GM18520 (cell line): ENCODE data around the gene SIRT2.
"Not testable (repeated sequence)": the region's sequence is repeated elsewhere in the genome, so short reads cannot be mapped to it uniquely, and the experiment has no call there.

ENCODE experiments used
- ATAC-seq: cut with Tn5 transposase; IDR thresholded peaks from one replicate; pipeline ENCODE4 v1.9.1; 2021; ENCODE audit not compliant: unreplicated experiment

Gene SIRT2

GRCh38 chr19:38899447-38900201 lies at the start of gene SIRT2, which contains the start of gene NFKBIB:
Gene SIRT2, minus strand, starts transcription at chr19:38899618. Its CDS starts 97 bp downstream, at chr19:38899521.
Gene NFKBIB, plus strand, starts transcription at chr19:38899969. Its CDS starts 64 bp downstream, at chr19:38900033.
- peak; percentile 95 for ATAC-seq

DNA sequence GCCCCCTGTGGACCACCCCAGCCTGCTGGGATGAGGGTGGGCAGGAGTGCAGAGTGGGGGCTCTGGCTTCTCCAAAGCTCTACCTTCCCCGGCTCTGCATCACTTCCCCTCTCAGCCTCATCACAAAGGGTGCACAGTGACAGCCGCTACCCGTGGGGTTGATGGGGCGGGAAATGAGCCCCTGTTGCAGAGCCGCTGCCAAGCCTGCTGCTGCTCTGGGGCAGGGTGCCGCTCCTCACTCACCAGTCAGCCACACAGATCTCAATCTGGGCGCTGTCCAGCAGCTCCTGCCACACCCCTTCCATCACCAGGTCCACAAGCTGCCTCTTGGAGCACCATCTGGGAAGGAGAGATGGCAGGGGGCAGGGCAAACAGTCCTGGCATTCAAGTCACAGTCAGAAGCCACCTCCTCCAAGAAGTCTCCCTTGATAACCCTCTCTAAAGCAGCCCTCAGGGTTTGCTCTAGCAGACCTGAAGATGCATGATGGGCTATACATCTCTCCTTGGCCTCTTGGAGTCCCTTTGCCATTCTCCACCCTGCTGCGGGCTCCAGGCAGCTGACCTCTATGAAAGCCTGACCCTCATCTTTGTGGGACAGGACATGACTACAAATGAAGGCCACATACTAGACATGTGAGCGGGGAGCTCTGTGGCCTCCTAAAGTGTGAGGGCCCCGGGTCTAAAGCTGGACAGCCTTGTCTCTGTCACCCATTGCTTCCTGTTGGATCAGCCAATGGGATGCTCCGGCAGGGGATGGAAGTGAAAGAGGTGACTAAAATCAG lies 47.0 kb upstream of the SIRT2 start:
- no peak for ATAC-seq

DNA sequence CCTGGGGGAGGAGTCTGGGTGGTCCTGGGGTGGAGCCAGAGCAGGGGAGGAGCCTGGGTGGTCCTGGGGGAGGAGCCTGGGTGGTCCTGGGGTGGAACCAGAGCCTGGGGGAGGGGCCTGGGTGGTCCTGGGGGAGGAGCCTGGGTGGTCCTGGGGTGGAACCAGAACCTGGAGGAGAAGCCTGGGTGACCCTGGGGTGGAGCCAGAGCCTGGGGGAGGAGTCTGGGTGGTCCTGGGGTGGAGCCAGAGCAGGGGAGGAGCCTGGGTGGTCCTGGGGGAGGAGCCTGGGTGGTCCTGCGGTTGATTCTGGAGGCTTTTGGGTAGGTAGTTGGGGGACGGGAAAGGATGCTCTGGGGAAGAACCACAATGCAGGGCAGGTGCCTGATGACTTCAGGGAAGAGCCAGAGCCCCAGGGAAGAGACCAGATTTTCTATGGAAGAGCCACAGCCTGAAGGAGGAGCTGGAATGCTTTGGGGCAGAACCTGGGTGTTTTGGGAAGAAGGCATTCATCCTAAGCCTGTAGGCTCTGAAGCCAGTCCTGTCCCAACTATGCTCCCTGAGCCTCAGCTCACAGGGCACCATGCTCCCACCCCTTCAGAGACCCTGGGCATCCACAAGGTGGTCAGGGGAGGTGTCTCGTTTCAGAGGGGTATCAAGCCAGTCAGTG lies 46.3 kb upstream of the SIRT2 start:
- no peak for ATAC-seq

- ATAC-seq = no peak
Measured at GRCh38 chr19:38944981-38945506, 45.6 kb upstream of the SIRT2 start.

DNA sequence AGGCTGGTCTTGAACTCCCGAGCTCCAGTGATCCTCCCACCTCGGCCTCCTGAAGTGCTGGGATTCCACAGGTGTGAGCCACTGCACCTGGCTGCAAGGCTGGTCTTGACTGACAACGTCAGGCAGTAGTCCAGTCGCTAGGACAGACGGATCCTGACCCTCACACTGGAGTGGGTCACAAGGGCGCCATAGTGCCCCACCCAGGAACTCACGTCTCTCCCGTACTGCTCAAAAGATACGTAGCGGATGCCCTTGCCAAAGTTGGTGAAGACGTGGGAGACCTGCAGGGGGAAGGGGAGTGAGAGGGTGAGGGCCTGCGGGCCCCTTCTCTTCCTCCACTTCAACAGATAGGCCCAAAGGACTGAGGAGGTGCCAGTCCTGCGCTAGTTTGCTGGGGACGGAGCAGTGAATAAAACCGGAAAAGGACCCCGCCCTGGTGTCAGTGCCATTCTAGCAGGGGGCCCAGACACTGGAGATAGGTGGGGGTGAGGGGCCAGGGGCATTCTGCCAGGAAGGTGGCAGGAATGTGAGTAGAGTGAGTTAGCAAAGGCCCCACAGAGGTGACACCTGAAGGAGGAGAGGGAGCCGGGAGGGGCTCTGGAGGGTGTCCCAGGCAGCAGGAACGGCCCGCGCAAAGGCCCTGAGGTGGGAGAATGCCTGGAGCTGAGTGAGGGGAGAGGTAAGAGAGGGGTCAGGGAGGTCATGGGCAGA lies 43.2 kb upstream of the SIRT2 start:
- ATAC-seq = no peak

DNA sequence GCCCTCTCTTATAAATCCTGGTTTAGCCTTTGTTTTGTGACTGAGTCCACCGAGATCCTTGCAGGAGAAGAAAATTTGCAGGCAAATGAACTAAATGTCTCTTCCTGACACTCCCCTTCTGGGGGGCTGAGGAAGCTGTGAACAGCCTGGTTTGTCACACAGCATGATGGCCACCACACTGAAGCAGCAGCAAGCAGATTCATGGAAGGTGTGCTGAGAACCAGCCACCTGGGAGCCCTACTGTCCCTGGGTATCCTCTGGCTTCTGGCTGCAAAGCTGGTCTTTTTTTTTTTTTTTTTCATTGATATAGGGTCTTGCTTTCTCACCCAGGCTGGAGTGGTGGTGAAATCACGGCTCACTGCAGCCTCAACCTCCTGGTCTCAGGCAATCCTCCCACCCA lies 42.6 kb upstream of the SIRT2 start:
- ATAC-seq = no peak

GRCh38 chr19:38941466-38941865 lies 42.0 kb upstream of the SIRT2 start:
- ATAC-seq = not testable (repeated sequence)

GRCh38 chr19:38939957-38940356 lies 40.5 kb upstream of the SIRT2 start:
- ATAC-seq = no peak

GRCh38 chr19:38933544-38933943 lies 34.1 kb upstream of the SIRT2 start:
- no peak for ATAC-seq

DNA sequence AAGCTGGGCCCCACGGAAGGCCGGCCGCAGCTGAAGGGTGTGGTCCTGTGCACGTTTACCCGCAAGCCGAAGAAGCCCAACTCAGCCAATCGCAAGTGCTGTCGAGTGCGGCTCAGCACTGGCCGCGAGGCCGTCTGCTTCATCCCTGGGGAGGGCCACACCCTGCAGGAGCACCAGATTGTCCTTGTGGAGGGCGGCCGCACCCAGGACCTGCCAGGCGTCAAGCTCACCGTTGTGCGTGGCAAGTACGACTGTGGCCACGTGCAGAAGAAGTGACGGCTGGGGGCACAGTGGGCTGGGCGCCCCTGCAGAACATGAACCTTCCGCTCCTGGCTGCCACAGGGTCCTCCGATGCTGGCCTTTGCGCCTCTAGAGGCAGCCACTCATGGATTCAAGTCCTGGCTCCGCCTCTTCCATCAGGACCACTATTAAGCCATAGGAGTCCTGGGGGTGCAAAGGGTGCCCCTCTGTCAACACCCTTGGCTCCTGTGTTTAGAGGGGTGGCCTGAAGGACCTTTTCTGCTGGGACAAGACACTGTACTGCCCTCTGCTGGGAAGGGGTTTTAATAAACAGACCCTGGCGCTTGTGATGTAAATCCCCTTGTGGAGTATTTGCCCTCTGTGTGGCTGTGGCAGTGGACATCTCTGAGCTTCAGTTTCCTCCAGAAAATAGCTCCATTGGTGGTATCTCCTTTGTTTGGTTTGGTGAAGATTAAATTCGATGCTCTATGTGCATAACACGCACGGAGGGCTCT lies 33.2 kb upstream of the SIRT2 start:
- no peak for ATAC-seq

DNA sequence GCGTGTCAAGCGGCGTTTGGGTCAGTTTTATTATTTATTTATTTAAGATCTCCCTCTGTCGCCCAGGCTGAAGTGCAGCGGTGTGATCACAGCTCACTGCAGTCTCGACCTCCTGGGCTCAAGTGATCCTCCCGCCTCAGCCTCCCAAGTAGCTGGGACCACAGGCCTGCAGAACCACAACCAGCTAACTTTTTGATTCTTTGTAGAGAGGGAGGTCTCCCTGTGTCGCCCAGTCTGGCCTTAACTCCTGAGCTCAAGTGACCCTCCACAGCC lies 32.0 kb upstream of the SIRT2 start:
- ATAC-seq = no peak

DNA sequence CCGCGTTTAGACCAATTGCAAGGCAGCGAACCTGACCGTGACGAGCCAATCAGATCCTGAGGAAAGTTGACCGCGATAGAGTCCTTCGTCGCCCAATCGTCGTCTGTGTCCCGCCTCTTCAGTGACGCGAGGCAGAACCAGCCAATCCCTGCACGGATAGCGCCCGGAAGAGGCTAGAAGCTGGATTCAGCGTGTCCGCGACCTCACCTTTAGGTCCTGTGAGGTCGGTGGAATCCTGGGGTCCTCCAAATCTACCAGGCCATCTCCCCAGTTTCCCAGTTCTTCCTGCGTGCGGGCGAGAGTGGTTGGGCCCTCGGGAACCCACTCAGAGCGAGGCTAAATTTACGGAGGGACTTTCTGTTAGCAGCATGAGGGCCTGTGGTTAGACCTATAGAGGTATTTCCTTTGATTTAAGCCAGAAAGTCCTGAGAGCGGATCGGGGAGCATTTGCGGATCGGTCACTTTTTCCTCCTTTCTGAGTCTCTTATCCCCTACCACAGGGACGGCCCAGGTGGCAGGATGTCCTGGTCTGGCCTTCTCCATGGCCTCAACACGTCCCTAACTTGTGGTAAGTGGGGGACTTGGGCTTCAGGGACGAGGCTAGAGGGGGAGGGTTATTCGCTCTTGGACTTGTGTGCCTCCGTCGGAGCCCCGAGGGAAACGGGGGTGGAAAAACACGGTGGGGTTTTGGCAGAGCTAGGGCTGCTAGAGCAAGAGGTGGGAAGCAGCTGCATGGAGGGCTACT lies 31.5 kb upstream of the SIRT2 start, which contains the start of gene MRPS12:
MRPS12 (plus strand) TSS at position 169 of the 745 bp plus-strand sequence; CDS start at position 520, 351 bp downstream.
- ATAC-seq = peak; percentile 92

- ATAC-seq = peak; percentile 60
Measured at GRCh38 chr19:38929929-38930775, 30.7 kb upstream of the SIRT2 start, which contains the start of gene SARS2. Gene SARS2, minus strand, starts transcription at chr19:38930763. Its CDS starts 27 bp downstream, at chr19:38930736.

DNA sequence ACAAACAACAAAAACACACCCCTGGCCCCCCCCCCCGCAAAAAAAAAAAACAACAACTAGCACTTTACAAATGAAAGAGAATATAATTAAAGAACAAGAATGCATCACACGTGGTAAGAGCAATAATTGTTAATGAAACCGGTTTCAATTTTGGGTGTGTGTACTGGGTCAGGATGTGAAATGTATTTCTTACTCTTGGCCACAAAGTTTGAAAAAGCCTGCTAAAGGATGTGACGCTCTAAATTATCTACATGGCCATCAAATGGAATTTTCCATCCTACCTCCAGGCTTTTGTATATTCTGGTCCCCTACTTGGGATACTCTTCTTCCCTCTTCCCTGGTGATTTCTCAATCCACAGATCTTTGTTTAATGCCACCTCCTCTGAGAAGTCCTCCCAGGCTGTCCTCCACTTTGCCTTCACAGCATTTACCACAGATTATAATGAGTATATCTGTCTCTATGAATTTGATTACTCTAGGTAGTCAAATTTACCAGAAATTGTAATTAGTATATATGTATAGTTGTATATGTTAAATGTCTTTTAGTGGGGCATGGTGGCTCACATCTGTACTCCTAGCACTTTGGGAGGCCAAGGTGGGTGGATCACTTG lies 29.1 kb upstream of the SIRT2 start:
- ATAC-seq = no peak

DNA sequence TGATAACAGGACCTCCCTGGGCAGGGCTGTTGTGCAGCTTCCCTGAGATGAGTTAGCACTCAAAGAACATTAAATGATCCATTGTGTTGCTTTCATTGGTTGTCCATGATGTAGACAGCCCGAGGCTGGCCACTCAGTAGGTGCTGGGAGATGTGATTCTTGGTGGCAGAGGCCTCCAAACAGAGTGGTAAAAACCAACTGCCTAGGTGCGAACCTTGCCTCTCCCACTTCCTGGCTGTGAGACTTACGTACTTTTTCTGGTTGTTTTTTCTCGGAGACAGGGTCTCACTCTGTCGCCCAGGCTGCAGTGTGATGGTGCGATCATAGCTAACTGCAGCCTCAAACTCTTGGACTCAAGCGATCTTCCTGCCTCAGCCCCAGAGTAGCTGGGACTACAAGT lies 25.0 kb upstream of the SIRT2 start:
- ATAC-seq = no peak

DNA sequence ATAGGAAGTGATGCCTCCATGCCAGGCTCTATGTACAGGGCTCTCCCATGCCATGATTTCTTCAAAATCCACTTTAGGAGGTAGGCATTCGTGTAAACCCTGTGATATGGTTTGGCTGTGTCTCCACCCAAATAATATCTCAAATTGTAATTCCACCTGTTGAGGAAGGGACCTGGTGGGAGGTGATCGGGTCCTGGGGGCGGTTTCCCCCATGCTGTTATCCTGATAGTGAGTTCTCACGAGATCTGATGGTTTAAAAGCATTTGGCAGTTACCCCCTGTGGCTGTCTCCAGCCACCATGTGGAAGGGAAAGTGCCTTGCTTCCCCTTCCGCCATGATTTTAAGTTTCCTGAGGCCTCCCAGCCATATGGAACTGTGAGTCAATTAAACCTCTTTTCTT lies 23.1 kb upstream of the SIRT2 start:
- no peak for ATAC-seq

DNA sequence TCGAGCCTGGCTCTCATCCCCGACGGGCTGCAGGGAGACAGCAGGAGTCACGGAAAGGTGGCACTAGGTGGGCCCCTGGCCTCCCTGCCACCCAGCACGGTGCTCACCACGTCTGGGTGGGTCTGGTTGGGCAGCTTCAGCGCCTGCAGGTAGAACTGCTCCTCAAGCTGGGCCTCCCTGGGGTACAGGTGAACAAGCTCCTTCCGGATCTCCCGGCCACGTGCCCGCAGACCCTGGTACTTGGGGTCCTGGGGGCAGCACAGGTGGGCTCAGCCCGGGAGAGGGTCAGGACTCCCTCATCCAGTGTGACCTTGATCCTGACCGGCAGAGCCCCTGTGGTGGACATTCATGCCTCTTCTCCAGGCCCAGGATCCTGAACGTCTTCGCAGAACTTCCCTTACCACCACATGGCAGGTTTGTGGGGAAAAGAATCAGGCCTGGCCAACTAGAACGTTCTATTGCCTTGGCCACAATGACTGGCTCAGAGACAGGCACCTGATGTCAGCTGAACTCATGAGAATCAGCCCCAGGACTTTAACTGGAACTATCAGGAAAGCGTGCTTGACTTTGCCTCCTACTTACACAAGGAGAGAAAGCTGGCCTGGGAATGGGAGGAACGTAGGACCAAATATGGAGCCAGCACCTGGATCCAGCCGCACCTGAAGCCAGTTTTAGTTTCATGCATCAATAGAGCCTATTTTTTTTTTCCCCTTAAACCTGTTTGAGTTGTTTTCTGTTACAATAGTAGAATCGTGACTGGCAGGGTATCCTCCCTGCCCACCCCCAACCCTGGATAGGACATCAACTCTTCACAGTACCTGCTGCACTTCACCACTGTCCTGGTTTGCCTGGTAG lies 22.2 kb upstream of the SIRT2 start:
- no peak for ATAC-seq
